ENCODE results near the gene RNF152. TPM values are rescaled to one million over a fixed set of nuclear protein-coding genes. Genes with fewer than 3 reads are reported as not detected.

The RNF152 gene
- polyA plus RNA-seq, 1 of the 3 experiments (the other 2 are of a cell fraction): 6.6 TPM

GRCh38 chr18:61772293-61772848 is 120.4 kb downstream of the RNF152 start:
- POLR2A ChIA-PET: no interaction called here
- WGBS (ENCODE audit: low lambda C conversion rate): 57% methylated on average over 2 of the region's 2 CpGs
- H3K9me3 ChIP-seq: peaks cover 5% of the 10 kb centered on the region; the same call in 1 of the 2 replicates
- no peak overlapping the region for H3K4me2 ChIP-seq
- H3K27me3 ChIP-seq (ENCODE audit: insufficient read depth): no peaks in the 10 kb centered on the region
- H3K9me2 ChIP-seq: no peaks in the 10 kb centered on the region
- no peaks in the 10 kb centered on the region for H4K20me1 ChIP-seq (ENCODE audit: insufficient read depth)
- no peaks in the 10 kb centered on the region for H3K79me2 ChIP-seq (ENCODE audit: insufficient read depth)
- no peak overlapping the region for H3K9ac ChIP-seq
- no peaks in the 10 kb centered on the region for H3F3A ChIP-seq (replicated peaks; ENCODE audit: insufficient read depth)
- H3K27ac ChIP-seq (ENCODE audit: low read depth in 2 of 2, low read length in 1 of 2): no peak overlapping the region
- DNase-seq: no peak
- CTCF ChIA-PET: no interaction called here
- H2AFZ ChIP-seq (ENCODE audit: low read depth): no peak overlapping the region
- no peak overlapping the region for H3K4me3 ChIP-seq (ENCODE audit: low read depth in 2 of 2, low read length in 1 of 2)
- TF ChIP-seq RFX5 (IDR thresholded peaks at IDR 0.05; ENCODE audit: low read length): no peak
- TF ChIP-seq ELF1 (IDR thresholded peaks at IDR 0.05): no peak
- no peak for TF ChIP-seq FOSL2 (IDR thresholded peaks at IDR 0.05; ENCODE audit: borderline replicate concordance, low read depth)
- no peak for TF ChIP-seq POLR2AphosphoS5 (IDR thresholded peaks at IDR 0.05; ENCODE audit: low read depth, low read length)
- TF ChIP-seq SIN3A (IDR thresholded peaks at IDR 0.05; ENCODE audit: borderline replicate concordance, low read depth, low read length): no peak
- no peak for TF ChIP-seq MEF2A (IDR thresholded peaks at IDR 0.05; ENCODE audit: borderline replicate concordance, low read depth)
- TF ChIP-seq, protein P1, sequence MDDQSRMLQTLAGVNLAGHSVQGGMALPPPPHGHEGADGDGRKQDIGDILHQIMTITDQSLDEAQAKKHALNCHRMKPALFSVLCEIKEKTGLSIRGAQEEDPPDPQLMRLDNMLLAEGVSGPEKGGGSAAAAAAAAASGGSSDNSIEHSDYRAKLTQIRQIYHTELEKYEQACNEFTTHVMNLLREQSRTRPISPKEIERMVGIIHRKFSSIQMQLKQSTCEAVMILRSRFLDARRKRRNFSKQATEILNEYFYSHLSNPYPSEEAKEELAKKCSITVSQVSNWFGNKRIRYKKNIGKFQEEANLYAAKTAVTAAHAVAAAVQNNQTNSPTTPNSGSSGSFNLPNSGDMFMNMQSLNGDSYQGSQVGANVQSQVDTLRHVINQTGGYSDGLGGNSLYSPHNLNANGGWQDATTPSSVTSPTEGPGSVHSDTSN (IDR thresholded peaks at IDR 0.05): no peak
- H3K4me1 ChIP-seq (ENCODE audit: control insufficient read depth in 1 of 2, insufficient read depth in 2 of 2, low read depth in 1 of 2, low read length in 1 of 2): peaks cover 0 to 2% of the 10 kb centered on the region in 2 experiments; a peak in 2 of 4 replicates
- no peaks in the 10 kb centered on the region for H3K36me3 ChIP-seq (replicated peaks in 1 of 2; ENCODE audit: control insufficient read depth in 1 of 2, insufficient read depth in 2 of 2, low read length in 1 of 2)

- H4K20me1 ChIP-seq (ENCODE audit: insufficient read depth): no peaks in the 10 kb centered on the region
- H3K4me1 ChIP-seq (ENCODE audit: control insufficient read depth in 1 of 2, insufficient read depth in 2 of 2, low read depth in 1 of 2, low read length in 1 of 2): peaks cover 0 to 3% of the 10 kb centered on the region in 2 experiments; a peak in 2 of 4 replicates
- H3K4me2 ChIP-seq: no peak overlapping the region
- no peaks in the 10 kb centered on the region for H3K79me2 ChIP-seq (ENCODE audit: insufficient read depth)
- DNase-seq: no peak
- H2AFZ ChIP-seq (ENCODE audit: low read depth): no peak overlapping the region
- no peak overlapping the region for H3K4me3 ChIP-seq (ENCODE audit: low read depth in 2 of 2, low read length in 1 of 2)
- H3K9me3 ChIP-seq: peaks cover 5% of the 10 kb centered on the region; the same call in 1 of the 2 replicates
- no peaks in the 10 kb centered on the region for H3K9me2 ChIP-seq
- TF ChIP-seq NRF1 (IDR thresholded peaks at IDR 0.05; ENCODE audit: low read depth, low read length) (no peak), FOSL2 (IDR thresholded peaks at IDR 0.05; ENCODE audit: borderline replicate concordance, low read depth) (no peak)
- no peaks in the 10 kb centered on the region for H3K27me3 ChIP-seq (ENCODE audit: insufficient read depth)
- no peaks in the 10 kb centered on the region for H3F3A ChIP-seq (replicated peaks; ENCODE audit: insufficient read depth)
- POLR2A ChIA-PET: no interaction called here
- H3K36me3 ChIP-seq (replicated peaks in 1 of 2; ENCODE audit: control insufficient read depth in 1 of 2, insufficient read depth in 2 of 2, low read length in 1 of 2): no peaks in the 10 kb centered on the region
- no peak overlapping the region for H3K9ac ChIP-seq
- 85% methylated on average over 2 of the region's 2 CpGs for WGBS (ENCODE audit: low lambda C conversion rate)
- no peak overlapping the region for H3K27ac ChIP-seq (ENCODE audit: low read depth in 2 of 2, low read length in 1 of 2)
- CTCF ChIA-PET: no interaction called here
These were observed 120.9 kb downstream of the RNF152 start for GRCh38 chr18:61771861-61772260.

DNA sequence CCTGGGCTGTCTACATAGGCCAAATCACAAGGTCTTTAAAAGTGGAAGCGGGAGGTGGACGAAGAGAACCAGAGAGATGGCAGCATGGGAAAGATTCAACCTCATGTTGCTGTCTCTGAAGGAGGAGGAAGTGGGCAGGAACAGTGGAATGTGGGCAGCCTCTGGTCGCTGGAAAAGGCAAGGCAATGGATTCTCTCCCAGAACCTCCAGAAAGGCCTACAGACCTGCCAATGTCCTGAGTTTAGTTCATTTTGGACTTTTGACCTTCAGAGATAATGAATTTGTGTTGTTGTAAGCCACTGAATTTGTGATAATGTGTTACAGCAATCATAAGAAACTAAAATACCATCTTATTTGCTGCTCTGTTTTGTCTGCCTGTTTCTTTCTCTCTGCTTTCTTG is 122.5 kb downstream of the RNF152 start:
- Histone ChIP-seq H3K27me3 (ENCODE audit: insufficient read depth) (no peaks in the 10 kb centered on the region), H3F3A (replicated peaks; ENCODE audit: insufficient read depth) (peaks cover 4% of the 10 kb centered on the region), H3K4me3 (ENCODE audit: low read depth in 2 of 2, low read length in 1 of 2) (no peak overlapping the region), H3K79me2 (ENCODE audit: insufficient read depth) (no peaks in the 10 kb centered on the region), H2AFZ (ENCODE audit: low read depth) (peak overlapping the region; percentile 45; the same call in 1 of the 2 replicates), H3K9me3 (peaks cover 5% of the 10 kb centered on the region; the same call in 1 of the 2 replicates), H3K27ac (ENCODE audit: low read depth in 2 of 2, low read length in 1 of 2) (no peak overlapping the region), H3K36me3 (replicated peaks in 1 of 2; ENCODE audit: control insufficient read depth in 1 of 2, insufficient read depth in 2 of 2, low read length in 1 of 2) (no peaks in the 10 kb centered on the region), H3K4me2 (no peak overlapping the region), H3K9me2 (no peaks in the 10 kb centered on the region), H3K9ac (no peak overlapping the region), H4K20me1 (ENCODE audit: insufficient read depth) (no peaks in the 10 kb centered on the region), H3K4me1 (ENCODE audit: control insufficient read depth in 1 of 2, insufficient read depth in 2 of 2, low read depth in 1 of 2, low read length in 1 of 2) (peaks cover 3 to 5% of the 10 kb centered on the region in 2 experiments; a peak in 3 of 4 replicates)
- WGBS (ENCODE audit: low lambda C conversion rate): 87% methylated on average over 3 of the region's 3 CpGs
- ChIA-PET CTCF (no interaction called here), POLR2A (no interaction called here)
- no peak for DNase-seq
- no peak for TF ChIP-seq EZH2phosphoT487 (IDR thresholded peaks at IDR 0.05; ENCODE audit: borderline replicate concordance, low read depth)
- TF ChIP-seq, protein P2, sequence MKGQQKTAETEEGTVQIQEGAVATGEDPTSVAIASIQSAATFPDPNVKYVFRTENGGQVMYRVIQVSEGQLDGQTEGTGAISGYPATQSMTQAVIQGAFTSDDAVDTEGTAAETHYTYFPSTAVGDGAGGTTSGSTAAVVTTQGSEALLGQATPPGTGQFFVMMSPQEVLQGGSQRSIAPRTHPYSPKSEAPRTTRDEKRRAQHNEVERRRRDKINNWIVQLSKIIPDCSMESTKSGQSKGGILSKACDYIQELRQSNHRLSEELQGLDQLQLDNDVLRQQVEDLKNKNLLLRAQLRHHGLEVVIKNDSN (IDR thresholded peaks at IDR 0.05; ENCODE audit: borderline replicate concordance, low read depth): no peak
- no peak for TF ChIP-seq REST (IDR thresholded peaks at IDR 0.05; ENCODE audit: low read depth, low read length)
- TF ChIP-seq RAD21 (IDR thresholded peaks at IDR 0.05; ENCODE audit: low read length): no peak
- no peak for TF ChIP-seq YY1 (IDR thresholded peaks at IDR 0.05; ENCODE audit: low read depth)
- no peak for TF ChIP-seq RXRA (IDR thresholded peaks at IDR 0.05; ENCODE audit: borderline replicate concordance, low read depth)
- TF ChIP-seq RCOR1 (IDR thresholded peaks at IDR 0.05; ENCODE audit: low read length): no peak
- TF ChIP-seq, protein P3, sequence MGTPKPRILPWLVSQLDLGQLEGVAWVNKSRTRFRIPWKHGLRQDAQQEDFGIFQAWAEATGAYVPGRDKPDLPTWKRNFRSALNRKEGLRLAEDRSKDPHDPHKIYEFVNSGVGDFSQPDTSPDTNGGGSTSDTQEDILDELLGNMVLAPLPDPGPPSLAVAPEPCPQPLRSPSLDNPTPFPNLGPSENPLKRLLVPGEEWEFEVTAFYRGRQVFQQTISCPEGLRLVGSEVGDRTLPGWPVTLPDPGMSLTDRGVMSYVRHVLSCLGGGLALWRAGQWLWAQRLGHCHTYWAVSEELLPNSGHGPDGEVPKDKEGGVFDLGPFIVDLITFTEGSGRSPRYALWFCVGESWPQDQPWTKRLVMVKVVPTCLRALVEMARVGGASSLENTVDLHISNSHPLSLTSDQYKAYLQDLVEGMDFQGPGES (IDR thresholded peaks at IDR 0.05; ENCODE audit: low read depth, low read length): no peak
- TF ChIP-seq MEF2A (IDR thresholded peaks at IDR 0.05; ENCODE audit: borderline replicate concordance, low read depth): no peak
